NT2/D1 (cell line): ENCODE results near the gene LGALS1.

Experiments
- SUZ12 ChIP-seq: IDR thresholded peaks from 2 replicates; pipeline ENCODE4 v1.6.1; 2011; ENCODE audit not compliant: insufficient read length, insufficient read depth; ENCODE audit errors: extremely low read depth
- YY1 ChIP-seq: IDR thresholded peaks from 2 replicates; pipeline ENCODE4 v1.6.1; 2011; ENCODE audit not compliant: insufficient read length, insufficient read depth
- ZNF274 ChIP-seq: IDR thresholded peaks from 2 replicates; pipeline ENCODE4 v1.6.1; 2011; ENCODE audit warnings: mild to moderate bottlenecking, low read depth, low read length

DNA sequence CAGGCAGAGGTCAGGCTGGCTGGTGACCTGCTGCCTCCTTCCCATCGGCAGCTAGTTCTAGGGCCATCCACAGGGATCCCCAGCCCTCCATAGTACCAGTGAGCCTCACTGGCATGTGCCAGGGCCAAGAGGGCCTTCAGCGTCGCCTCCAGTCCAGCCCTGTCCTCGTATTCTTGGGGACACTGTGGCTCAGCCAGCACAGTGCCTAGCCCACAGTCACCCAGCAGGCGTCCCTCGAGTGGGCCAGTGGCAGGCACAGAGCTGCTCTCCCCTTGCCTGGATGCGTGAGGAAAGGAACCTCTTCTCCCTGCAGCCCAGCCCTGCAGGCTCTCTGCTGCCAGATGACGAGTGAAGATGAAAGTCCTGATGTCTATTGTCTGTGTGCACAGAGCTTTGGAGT is 46.6 kb upstream of the LGALS1 start:
- TF ChIP-seq ZNF274 = no peak
- no peak for TF ChIP-seq YY1
- TF ChIP-seq SUZ12 = no peak
